Activated CD4-positive, alpha-beta T cell treated with anti-CD3 and anti-CD28 coated beads, Interleukin-10, Interleukin-2, amounts not matched to agents 100 ng/mL and 50 ng/mL, durations not matched to agents 16 hours and 8 hours (primary cell): Measurements from ENCODE around the gene BRD3.
"Not testable (repeated sequence)": the region's sequence is repeated elsewhere in the genome, so short reads cannot be mapped to it uniquely, and the experiment has no call there.

Experiments
- DNase-seq: peaks from one replicate; pipeline ENCODE4 v3.0.0-alpha.2; 2020

The BRD3 gene

DNA sequence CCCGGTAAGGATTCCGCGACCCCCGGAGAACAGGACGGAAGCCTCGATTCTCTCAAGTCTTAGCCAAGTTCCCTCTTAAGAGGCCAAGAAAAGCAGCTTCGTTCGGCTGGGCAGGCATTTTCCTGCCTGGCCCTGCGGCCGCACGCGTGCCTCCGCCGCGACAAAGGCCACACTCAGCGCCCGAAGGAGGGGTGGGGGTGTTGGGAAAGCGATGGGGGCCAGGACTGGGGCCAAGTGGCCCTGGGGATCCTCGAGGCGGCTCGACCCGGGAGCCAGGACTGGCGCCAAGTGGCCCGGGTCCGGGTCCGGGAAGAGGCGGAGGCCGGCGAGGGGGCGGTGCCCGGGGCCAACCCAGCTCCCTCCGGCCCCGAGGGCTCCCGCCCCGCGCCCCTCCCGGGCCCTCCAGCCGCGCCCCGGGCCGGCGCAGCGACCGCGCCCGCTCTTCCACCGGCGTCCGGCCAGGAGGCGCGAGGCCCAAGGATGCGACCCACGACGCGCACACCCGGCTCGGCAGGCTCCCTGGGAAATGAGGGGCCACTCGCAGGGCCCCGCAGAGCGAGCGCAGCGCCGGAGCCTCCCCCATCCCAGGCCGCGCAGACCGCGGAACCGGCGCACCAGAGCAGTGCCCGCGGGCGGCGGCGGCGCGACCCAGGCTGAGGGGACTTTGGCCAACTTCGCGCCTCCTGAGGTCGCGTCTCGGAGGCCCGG lies 76.5 kb downstream of the BRD3 start:
- DNase-seq: no peak

DNA sequence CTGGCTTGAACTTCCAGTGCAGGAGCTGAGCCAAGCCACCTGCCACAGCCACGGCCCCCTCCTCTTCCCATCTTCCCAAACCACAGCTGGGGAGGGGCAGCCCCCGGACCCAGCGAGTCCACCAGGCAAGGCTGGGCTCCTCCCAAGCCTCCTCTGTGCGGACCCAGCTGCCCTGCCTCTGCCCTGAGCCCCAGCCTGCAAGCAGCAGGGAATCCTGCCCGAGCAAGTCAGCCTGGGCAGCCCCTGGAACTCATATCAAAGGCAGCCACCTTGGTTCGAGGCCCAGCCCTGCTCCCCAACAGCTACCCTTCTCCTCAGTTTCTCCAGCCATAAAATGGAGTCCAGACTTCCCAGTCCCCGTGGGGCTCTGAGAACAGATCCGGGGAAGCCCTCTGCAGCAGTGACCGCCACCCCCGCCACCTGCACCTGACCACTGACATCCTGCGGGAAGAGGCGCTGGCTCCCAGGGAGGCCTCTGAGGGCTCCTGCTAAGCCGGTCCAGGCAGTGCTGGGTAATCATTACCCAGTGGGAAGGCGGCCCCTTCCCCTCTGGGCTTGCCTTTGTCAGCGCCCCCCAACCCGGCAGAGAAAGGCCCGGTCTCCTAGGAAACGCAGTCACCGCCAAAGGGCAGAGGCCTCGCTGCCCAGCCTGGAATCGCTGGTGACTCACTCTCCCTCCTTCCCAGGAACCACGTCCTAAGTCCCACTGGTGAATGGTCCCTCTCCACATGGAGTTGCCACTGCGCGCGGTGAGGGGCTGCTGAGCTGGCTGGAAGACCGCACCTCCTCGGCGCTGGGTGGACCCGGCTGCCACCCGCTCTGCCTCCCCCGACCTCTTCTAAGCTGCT lies 77.2 kb downstream of the BRD3 start:
- DNase-seq: no peak

DNA sequence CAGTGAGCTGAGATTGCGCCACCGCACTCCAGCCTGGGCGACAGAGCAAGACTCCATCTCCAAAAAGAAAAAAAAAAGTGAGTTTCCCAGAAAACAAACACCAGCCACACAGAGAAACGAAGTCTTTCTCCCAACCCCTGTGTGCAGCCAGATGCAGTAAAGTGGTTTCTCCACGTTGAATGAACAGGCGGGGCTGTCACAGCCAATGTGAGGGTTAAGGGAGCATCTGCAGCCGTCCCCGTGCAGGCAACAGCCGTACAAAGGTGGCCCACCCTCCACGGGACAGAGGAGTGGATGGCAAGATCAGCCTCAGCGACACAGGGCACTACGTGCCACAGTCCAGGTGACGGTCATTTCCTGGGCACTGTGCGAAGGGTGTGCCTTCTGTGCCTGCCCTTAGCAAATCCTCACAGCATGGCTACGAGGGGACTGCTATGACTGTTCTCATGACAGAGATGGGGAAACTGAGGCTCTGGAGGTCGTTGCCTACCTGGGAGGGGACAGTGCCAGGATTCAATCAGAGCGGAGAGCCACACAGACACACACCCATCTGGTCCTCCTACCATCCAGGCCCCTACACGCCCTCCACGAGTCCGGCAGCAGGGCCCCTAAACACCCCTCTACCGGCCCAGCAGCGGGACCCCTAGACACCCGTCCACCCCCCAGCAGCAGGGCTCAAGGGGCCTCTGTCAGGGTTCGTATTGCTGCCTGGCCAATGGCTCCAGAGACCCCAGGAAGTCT lies 78.0 kb downstream of the BRD3 start:
- DNase-seq: no peak

DNA sequence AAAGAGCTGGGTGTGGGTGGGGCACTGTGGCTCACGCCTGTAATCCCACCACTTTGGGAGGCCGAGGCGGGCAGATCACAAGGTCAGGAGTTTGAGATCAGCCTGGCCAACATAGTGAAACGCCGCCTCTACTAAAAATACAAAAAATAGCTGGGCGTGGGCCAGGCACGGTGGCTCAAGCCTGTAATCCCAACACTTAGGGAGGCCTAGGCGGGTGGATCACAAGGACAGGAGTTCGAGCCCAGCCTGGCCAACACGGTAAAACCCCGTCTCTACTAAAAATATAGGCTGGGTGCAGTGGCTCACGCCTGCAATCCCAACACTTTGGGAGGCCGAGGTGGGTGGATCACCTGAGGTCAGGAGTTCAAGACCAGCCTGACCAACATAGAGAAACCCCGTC lies 79.1 kb downstream of the BRD3 start:
- DNase-seq: not testable (repeated sequence)

DNA sequence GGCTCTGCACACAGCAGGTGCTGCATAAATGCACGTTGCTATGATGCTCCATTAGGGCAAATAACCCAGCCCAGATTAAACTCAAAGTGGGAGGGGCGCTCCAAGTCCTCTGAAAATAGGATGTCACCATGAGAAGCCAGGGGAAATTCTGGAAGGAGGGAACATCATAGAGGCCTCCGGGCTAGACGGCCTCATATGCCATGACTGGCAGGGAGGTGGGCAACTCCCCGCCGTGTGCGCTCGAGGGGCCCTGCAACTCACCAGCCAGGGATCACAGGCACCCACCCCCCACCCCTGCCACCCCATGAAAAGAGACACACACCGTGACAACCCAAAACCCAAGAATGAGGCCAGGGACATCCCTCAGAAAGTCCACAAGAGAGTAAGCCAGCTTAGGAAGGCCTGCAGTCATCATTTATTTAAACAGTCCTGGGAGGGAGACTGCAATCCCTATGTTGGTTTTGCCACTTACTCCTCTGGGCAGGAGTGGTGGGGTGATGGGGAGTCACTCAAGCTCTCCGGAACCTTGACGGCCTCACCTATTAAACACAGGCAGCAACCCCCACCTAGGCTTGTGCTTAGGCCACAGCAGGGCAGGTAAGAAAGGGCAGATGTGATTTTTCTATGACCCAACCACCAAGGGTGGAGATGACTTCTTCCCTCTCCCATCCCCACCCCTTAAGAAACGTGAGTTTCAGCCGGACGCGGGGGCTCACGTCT lies 79.7 kb downstream of the BRD3 start:
- no peak for DNase-seq

DNA sequence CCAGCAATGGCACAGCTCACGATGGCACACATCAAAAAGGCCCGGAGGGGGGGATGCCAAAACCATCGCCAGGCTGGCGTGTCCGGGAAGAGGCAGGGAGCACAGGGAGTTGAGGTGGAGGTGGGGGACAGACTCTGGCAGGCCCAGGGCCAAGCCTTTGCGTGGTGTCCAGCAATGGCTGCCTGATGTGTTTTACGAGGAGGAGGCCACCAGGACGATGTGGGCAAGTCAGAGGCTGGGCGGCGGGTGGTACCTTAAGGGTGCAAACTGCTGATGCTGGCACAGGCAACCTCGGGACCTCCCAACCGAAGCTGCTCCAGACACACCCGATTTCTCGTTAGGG lies 80.4 kb downstream of the BRD3 start:
- no peak for DNase-seq

DNA sequence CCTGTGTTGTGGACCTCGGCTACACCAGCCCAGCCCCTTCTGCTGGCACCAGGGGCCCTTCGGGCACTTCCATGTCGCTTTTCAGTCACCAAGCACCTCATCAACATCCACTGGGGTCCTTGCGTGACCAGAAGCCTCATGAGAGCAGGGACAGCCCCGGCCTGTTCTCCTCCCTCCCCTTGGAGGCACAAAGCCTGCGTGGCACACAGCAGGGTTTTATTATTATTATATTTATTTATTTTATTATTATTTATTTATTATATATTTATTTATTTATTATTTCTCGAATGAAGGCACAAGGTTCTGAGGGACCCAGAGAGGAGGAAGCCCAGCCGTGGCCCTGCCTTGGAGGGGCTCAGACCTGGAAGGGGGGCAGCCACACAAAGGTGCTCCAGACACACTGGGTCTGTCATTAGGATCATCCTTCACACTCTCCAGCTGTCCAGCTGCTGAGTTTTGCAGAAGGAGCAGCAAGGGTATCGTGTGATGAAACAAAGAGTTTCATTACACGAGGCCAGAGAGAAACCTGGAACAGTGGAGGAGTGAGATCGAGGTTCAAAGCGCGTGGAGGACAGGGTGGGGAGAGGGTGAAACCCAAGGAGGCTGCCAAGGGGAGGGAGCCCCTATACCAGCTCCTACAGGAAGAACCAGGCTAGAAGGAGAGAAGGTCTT lies 80.9 kb downstream of the BRD3 start:
- no peak for DNase-seq

DNA sequence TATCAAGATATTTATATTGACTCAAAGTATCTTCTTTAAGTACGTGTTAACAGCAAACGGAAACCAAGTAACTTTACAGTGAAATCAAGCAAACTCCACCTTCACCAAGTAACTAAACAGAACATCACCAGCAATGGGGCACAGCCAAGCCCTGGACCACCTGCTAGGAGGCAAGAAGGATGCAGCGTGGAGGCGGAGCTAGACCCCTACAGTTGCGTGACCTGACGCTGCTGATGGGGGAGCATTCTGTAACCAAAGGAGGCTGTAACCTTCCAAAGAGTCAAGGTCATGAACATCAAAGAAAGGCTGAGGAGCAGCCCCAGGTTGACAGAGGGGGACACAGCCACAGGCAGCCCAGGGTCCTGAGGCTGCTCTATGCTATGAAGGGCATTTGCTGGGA lies 81.8 kb downstream of the BRD3 start:
- DNase-seq: no peak

DNA sequence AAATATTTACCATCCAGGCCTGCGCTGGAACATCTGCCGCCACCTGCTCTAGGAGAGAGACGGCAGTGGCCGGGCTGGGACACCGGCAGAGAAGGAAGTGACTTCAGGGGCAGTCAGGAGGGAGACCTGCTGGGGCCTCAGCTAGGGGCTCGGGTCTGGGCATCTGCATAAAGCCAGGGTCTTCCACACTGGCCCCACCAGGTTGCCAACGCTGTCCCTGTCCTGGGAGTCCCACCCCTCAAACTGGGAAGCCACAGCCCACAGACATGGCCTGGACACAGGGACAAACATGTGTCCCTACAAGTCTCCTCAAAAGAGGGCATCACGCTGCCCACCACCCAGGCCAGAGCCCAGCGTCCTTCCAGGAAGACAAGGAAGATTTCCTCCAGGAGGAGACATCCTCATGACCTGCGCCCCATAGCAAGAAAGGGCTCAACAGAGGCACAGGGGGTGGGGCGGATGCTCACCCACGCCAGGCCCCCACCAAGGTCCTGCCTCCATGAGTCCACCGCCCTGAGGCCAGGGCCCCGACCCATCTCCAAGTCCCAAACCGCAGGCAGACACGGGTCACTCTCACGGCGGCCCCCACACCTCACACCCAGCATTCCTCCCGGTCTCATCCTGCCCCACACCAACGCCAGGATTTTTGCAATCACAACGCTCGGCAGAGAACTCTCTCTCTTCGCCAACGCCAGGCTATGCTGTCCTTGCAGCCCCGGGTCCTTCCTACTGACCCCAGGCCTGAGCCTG lies 84.7 kb downstream of the BRD3 start:
- DNase-seq: no peak

DNA sequence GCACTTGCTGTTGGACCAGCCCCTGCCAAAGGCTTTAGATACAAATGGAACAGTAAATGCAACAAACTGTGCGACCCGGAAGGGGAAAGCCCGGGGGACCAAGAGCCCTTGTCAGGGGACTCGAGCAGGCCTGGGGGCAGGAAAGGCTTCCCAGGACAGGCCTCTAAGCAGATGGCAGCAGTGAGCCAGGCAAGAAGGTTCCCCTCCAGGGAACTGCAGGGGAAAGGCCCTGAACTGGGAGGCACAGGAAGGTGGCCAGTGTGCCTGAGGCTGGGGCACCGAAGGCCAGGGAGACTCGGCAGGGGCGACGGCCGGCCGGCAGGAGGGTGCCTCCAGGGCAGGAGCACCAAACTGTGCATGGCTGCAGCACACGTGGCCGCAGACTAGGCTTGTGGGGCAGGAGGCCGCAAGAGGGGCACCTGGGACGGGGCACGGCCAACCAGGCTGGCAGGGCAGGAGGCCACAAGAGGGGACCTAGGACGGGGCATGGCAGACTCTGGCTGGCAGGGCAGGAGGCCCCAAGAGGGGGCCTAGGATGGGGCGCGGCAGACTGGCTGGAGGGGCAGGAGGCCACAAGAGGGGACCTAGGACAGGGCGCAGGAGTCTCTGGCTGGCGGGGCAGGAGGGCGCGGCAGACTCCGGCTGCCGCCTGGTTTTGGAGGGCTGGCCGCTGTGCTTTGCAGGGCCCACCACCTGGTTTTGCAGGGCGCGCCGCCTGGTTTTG lies 85.7 kb downstream of the BRD3 start:
- no peak for DNase-seq

DNA sequence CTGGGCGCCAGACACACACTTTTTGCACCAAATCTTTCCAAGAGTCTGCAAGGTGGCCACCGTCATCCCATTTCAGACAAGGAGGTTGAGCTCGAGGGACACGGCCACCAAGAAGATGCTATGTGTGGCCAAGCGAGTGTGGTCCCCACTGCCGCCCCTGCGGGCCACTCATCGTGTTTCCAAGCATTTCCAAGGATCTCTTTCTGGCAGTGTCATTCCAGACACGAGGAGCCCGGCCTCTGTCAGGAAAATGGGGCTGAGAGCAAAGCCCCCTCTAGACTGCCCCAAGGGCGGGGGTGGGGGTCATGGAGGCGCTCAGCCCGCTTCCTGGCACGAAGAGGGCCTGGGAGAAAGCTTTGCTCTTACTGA lies 86.3 kb downstream of the BRD3 start:
- DNase-seq: no peak

DNA sequence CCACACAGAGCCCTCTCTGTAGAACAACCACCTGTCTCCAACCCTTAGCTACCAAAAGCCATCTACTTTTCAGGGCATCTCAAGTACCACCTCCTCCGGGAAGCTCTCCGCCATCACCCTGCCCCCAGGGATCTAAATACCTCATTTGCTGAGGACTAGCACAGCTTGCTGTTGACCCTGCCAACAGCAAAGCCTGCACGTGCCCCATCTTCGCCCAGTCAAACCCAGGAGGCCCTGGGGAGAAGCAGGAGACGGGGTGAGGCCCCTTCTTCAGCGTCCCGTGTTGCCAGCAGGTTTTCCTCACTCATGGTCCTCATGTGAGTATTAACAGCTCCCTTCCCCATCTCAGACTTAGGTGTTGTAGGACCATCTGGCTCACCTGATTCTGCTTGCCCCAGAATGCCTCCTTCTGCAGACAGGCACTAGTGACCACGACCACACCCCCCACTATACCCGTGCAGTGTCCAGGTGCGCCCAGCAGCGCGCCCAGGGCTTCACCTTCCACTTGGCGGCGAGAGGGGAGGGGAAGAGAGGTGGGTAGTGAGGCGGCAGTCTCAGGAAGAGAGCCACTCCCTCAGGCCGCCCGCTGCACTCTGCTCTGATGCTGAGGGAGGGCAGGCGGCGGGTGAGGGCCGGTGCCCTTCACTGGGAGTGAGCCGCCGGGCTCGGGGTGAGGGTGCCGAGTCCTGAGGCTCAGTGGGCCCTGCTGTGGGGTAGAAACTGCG lies 86.8 kb downstream of the BRD3 start:
- no peak for DNase-seq
